ENCODE measurements around the gene ARHGDIG. TPM values are rescaled to one million over a fixed set of nuclear protein-coding genes. Genes with fewer than 3 reads are reported as not detected.

Gene ARHGDIG
- total and polyA plus RNA-seq, 7 donors: 1.6 to 5.7 (median 5.0) TPM; not detected in 1

DNA sequence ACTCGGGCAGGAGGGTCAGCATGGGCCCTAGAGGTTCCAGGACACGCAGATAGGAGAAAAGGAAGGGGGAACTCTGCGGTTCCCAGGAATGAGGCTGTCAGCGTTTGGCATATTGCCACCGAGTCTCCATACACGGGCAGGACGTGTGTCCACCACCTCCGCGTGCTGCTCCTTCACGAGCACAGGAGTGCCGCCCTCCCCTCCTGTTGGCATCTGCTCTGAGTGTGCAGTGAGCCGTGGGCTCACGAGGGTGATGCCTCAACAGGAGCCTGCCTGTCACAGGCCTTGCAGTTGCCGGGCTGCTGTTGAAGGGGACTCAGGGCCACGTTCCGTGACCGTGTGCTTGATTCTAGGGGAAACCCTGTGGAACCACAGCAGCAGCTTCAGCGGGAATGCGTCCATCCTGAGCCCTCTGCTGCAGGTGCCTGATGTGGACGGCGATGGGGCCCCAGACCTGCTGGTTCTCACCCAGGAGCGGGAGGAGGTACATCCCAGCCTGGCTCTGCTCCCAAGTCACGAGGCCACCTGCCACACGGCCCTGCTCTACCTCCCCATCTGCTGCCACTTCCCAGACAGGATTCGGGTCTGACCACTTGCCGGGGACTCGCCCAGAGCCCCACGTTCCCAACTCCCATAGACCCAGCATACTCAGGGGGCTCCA lies 19.2 kb upstream of the ARHGDIG start:
- TF ChIP-seq POLR2A (IDR thresholded peaks at IDR 0.05) (no peak), POLR2AphosphoS5 (IDR thresholded peaks at IDR 0.05) (no peak), EP300 (IDR thresholded peaks at IDR 0.05) (no peak)
- TF ChIP-seq, protein P1, sequence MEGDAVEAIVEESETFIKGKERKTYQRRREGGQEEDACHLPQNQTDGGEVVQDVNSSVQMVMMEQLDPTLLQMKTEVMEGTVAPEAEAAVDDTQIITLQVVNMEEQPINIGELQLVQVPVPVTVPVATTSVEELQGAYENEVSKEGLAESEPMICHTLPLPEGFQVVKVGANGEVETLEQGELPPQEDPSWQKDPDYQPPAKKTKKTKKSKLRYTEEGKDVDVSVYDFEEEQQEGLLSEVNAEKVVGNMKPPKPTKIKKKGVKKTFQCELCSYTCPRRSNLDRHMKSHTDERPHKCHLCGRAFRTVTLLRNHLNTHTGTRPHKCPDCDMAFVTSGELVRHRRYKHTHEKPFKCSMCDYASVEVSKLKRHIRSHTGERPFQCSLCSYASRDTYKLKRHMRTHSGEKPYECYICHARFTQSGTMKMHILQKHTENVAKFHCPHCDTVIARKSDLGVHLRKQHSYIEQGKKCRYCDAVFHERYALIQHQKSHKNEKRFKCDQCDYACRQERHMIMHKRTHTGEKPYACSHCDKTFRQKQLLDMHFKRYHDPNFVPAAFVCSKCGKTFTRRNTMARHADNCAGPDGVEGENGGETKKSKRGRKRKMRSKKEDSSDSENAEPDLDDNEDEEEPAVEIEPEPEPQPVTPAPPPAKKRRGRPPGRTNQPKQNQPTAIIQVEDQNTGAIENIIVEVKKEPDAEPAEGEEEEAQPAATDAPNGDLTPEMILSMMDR (IDR thresholded peaks at IDR 0.05): no peak
- no peak for DNase-seq
- H3K4me3 ChIP-seq: no peak overlapping the region
- H3K27me3 ChIP-seq: no peaks in the 10 kb centered on the region
- peaks cover 40 to 76% (median 47%) of the 10 kb centered on the region in 4 donors for H3K36me3 ChIP-seq
- WGBS, 2 donors: 89 to 91% methylated on average over 28 of the region's 28 CpGs
- no peak overlapping the region for H3K27ac ChIP-seq
- H3K9me3 ChIP-seq: no peaks in the 10 kb centered on the region
- no peaks in the 10 kb centered on the region for H3K4me1 ChIP-seq
- intact Hi-C loops (cut with DNase I): no loop called here

- Histone ChIP-seq H3K4me1 (no peaks in the 10 kb centered on the region), H3K9me3 (no peaks in the 10 kb centered on the region), H3K36me3 (peaks cover 40 to 68% (median 47%) of the 10 kb centered on the region in 4 donors), H3K27ac (no peak overlapping the region), H3K4me3 (no peak overlapping the region), H3K27me3 (no peaks in the 10 kb centered on the region)
- WGBS, 2 donors: 95% methylated on average over 29 of the region's 29 CpGs
- intact Hi-C loops (cut with DNase I): no loop called here
- TF ChIP-seq POLR2A (IDR thresholded peaks at IDR 0.05) (no peak), POLR2AphosphoS5 (IDR thresholded peaks at IDR 0.05) (no peak), EP300 (IDR thresholded peaks at IDR 0.05) (no peak)
- TF ChIP-seq, protein P1 (IDR thresholded peaks at IDR 0.05): no peak
- no peak for DNase-seq
Observed at GRCh38 chr16:262121-262745, 18.2 kb upstream of the ARHGDIG start.

DNA sequence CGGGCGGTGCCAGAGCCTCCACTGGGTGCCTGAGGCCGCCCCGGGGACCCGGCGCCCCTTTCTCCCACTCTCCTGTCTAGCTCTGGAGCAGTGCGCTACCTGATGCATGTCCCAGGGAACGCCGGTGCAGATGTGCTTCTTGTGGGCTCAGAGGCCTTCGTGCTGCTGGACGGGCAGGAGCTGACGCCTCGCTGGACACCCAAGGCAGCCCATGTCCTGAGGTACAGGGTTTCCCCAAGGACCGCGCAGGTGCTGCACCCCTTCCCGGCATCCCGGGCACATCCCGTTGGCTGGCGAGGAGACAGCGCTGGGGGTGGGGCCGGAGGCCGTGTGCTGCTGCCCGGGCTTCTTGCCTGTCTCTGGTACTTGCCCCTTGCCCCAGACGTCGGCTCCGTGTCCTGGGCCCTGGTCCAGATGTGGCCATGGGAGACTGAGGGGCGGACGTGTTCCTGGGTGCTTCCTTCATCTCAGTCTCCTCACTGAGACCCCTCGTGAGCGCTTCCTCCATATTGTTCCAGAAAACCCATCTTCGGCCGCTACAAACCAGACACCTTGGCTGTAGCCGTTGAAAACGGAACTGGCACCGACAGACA lies 17.1 kb upstream of the ARHGDIG start:
- Histone ChIP-seq H3K4me1 (no peaks in the 10 kb centered on the region), H3K27me3 (no peaks in the 10 kb centered on the region), H3K4me3 (no peak overlapping the region), H3K9me3 (no peaks in the 10 kb centered on the region), H3K27ac (no peak overlapping the region), H3K36me3 (peaks cover 40 to 68% (median 47%) of the 10 kb centered on the region in 4 donors)
- TF ChIP-seq POLR2AphosphoS5 (IDR thresholded peaks at IDR 0.05): no peak
- TF ChIP-seq EP300 (IDR thresholded peaks at IDR 0.05): no peak
- TF ChIP-seq POLR2A (IDR thresholded peaks at IDR 0.05): no peak
- TF ChIP-seq, protein P1 (IDR thresholded peaks at IDR 0.05): no peak
- no peak for DNase-seq
- intact Hi-C loops (cut with DNase I): no loop called here
- WGBS, 2 donors: 94 to 97% methylated on average over 35 of the region's 35 CpGs

GRCh38 chr16:263944-264343 lies 16.4 kb upstream of the ARHGDIG start:
- TF ChIP-seq, protein P1 (IDR thresholded peaks at IDR 0.05): no peak
- TF ChIP-seq POLR2A (IDR thresholded peaks at IDR 0.05): no peak
- TF ChIP-seq EP300 (IDR thresholded peaks at IDR 0.05): no peak
- no peak for TF ChIP-seq POLR2AphosphoS5 (IDR thresholded peaks at IDR 0.05)
- Histone ChIP-seq H3K27me3 (no peaks in the 10 kb centered on the region), H3K27ac (no peak overlapping the region), H3K4me3 (no peak overlapping the region), H3K36me3 (peaks cover 40 to 63% (median 47%) of the 10 kb centered on the region in 4 donors), H3K9me3 (no peaks in the 10 kb centered on the region), H3K4me1 (no peaks in the 10 kb centered on the region)
- WGBS, 2 donors: 92 to 94% methylated on average over 17 of the region's 17 CpGs
- intact Hi-C loops (cut with DNase I): no loop called here
- no peak for DNase-seq

Data from sigmoid colon (tissue), 7 donors.